Neural progenitor cell (in vitro differentiated cells): ENCODE results near the gene GABBR2.
A peak's percentile ranks its signal among the peaks of the same experiment; 100 is the strongest.

Experiments used
- EZH2 ChIP-seq: fragments of 200-600 bp; sonication (generic); IDR thresholded peaks from 2 replicates; pipeline ENCODE4 v1.6.1; 2017; ENCODE audit warnings: antibody characterized with exemption, mild to moderate bottlenecking, moderate library complexity
- TF ChIP-seq, protein P1 (sequence below): fragments of 200-600 bp; sonication (generic); IDR thresholded peaks from 2 replicates; pipeline ENCODE4 v1.5.1; 2017; ENCODE audit warnings: antibody characterized with exemption, mild to moderate bottlenecking

DNA sequence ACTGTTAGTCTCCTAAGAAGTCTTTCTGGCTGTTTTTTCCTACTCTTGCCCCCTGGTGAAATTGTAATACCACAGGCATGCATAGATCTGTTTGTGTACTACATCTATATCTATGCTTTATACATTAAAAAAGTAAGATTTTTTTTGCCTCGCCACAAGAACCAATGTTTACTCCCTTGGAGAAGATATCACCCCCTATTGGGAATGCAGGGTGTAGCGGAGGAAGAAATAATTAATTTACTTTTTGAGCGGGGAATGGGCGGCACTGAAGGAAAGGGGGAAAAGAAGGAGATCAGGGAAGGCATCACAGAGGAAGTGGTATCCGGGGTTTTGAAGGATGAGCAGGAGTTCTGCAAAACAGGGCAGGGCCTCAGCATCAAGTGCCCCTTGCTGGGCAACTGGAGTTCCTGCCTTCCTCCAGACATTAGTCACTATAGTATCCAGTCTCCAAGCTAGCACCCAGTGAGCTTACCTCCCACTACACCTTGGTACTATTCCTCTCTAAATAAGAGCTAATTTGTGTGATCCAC, 134.9 kb downstream of the GABBR2 start:
- TF ChIP-seq, protein P1, sequence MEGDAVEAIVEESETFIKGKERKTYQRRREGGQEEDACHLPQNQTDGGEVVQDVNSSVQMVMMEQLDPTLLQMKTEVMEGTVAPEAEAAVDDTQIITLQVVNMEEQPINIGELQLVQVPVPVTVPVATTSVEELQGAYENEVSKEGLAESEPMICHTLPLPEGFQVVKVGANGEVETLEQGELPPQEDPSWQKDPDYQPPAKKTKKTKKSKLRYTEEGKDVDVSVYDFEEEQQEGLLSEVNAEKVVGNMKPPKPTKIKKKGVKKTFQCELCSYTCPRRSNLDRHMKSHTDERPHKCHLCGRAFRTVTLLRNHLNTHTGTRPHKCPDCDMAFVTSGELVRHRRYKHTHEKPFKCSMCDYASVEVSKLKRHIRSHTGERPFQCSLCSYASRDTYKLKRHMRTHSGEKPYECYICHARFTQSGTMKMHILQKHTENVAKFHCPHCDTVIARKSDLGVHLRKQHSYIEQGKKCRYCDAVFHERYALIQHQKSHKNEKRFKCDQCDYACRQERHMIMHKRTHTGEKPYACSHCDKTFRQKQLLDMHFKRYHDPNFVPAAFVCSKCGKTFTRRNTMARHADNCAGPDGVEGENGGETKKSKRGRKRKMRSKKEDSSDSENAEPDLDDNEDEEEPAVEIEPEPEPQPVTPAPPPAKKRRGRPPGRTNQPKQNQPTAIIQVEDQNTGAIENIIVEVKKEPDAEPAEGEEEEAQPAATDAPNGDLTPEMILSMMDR = peak; percentile 19
- no peak for TF ChIP-seq EZH2
